Right atrium auricular region (tissue), 2 donors: ENCODE results near the gene COL23A1. TPM values are rescaled to one million over a fixed set of nuclear protein-coding genes. Genes with fewer than 3 reads are reported as not detected.

Experiments
- DNase-seq: peaks from one replicate; pipeline ENCODE4 v3.0.0-alpha.2; 2019; ENCODE audit warnings: low spot score
- H3K27ac ChIP-seq, 2 donors: fragments of 200-600 bp; sonication (generic); 1 replicate in 1 of 2; 2 replicates in 1 of 2; pipeline ENCODE4 v1.5.1; 2016 to 2019
- H3K27me3 ChIP-seq, 2 donors: fragments of 200-600 bp; sonication (generic); one replicate each; pipeline versions ENCODE4 v1.5.1 to v1.6.0; 2017 to 2019
- H3K36me3 ChIP-seq: fragments of 200-600 bp; sonication (generic); one replicate; pipeline ENCODE4 v1.5.1; 2016
- H3K4me1 ChIP-seq, 2 donors: fragments of 200-600 bp; sonication (generic); one replicate each; pipeline versions ENCODE4 v1.5.1 to v1.6.0; 2017 to 2019
- H3K4me3 ChIP-seq, 2 donors: fragments of 200-600 bp; sonication (generic); 1 replicate in 1 of 2; 2 replicates in 1 of 2; pipeline ENCODE4 v1.5.1; 2017 to 2019; ENCODE audit warnings: mild to moderate bottlenecking in 1 of 2, moderate library complexity in 1 of 2
- H3K9me3 ChIP-seq, 2 donors: fragments of 200-600 bp; sonication (generic); one replicate each; pipeline ENCODE4 v1.5.1; 2019
- total RNA-seq, 2 donors: library from RNA; depleted of rRNA; stranded (reverse); fragments of >200 nt; gene quantifications; one replicate each; pipeline ENCODE4 v1.1.0, GENCODE V29; 2016
- TF ChIP-seq, protein P1 (sequence below), 2 donors: fragments of 200-600 bp; sonication (generic); IDR thresholded peaks; one replicate each; pipeline ENCODE4 v1.5.1; 2019; ENCODE audit warnings: antibody characterized with exemption in 2 of 2

Gene COL23A1
- total RNA-seq, 2 donors from 2014 or later: 5.7 to 6.8 TPM

DNA sequence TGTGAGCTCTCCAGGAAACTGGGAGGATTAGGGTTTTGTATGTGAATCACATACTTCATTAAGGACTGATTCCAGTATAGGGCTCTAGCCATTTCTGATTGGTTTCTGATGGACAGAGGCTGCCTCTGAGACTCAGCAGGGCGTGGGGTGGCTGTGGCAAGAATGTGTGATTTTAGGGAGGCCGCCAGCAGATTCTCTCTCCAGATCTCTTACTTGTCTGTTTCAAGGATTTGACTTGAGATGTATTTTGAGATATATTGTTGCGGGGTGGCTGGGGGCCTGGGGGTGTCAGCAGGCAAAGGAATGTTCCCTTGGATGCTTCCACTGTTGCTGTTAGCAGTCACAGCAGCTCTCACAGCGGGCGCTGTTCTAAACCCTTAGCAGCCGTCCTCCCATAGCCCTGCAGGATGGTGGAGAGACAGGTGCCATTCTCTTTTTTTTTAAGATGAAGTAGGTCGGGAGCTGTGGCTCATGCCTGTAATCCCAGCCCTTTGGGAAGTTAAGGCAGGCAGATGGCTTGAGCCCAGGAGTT is 393.8 kb downstream of the COL23A1 start:
- Histone ChIP-seq H3K4me1 (no peaks in the 10 kb centered on the region), H3K9me3 (no peaks in the 10 kb centered on the region), H3K36me3 (no peaks in the 10 kb centered on the region), H3K27ac (no peak overlapping the region), H3K27me3 (no peaks in the 10 kb centered on the region), H3K4me3 (no peak overlapping the region)
- no peak for DNase-seq
- TF ChIP-seq, protein P1, sequence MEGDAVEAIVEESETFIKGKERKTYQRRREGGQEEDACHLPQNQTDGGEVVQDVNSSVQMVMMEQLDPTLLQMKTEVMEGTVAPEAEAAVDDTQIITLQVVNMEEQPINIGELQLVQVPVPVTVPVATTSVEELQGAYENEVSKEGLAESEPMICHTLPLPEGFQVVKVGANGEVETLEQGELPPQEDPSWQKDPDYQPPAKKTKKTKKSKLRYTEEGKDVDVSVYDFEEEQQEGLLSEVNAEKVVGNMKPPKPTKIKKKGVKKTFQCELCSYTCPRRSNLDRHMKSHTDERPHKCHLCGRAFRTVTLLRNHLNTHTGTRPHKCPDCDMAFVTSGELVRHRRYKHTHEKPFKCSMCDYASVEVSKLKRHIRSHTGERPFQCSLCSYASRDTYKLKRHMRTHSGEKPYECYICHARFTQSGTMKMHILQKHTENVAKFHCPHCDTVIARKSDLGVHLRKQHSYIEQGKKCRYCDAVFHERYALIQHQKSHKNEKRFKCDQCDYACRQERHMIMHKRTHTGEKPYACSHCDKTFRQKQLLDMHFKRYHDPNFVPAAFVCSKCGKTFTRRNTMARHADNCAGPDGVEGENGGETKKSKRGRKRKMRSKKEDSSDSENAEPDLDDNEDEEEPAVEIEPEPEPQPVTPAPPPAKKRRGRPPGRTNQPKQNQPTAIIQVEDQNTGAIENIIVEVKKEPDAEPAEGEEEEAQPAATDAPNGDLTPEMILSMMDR (IDR thresholded peaks at IDR 0.05): no peak

DNA sequence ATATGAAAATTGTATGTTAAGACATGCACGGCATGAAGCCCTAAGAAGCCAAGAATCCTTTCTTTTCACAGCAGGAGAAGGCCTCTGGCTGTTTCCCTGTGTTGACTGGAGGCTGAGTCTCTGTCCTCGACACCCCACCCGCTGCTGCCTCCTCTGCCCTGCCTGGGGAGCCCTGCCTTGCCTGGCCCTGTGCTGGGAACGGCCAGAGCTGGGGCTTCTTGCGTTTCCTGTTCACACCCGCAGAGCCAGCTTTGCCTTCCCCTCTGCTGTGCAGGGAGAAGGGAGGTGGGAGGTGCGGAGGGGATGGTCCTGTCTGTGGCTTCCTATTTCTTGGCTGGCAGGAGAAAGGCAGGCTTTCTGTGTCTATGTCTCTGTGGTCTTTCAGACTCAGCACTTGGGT is 396.2 kb downstream of the COL23A1 start:
- H3K36me3 ChIP-seq: no peaks in the 10 kb centered on the region
- H3K9me3 ChIP-seq: no peaks in the 10 kb centered on the region
- no peaks in the 10 kb centered on the region for H3K27me3 ChIP-seq
- TF ChIP-seq, protein P1 (IDR thresholded peaks at IDR 0.05): no peak
- no peak overlapping the region for H3K27ac ChIP-seq
- DNase-seq: no peak
- H3K4me1 ChIP-seq: no peaks in the 10 kb centered on the region
- H3K4me3 ChIP-seq: no peak overlapping the region

DNA sequence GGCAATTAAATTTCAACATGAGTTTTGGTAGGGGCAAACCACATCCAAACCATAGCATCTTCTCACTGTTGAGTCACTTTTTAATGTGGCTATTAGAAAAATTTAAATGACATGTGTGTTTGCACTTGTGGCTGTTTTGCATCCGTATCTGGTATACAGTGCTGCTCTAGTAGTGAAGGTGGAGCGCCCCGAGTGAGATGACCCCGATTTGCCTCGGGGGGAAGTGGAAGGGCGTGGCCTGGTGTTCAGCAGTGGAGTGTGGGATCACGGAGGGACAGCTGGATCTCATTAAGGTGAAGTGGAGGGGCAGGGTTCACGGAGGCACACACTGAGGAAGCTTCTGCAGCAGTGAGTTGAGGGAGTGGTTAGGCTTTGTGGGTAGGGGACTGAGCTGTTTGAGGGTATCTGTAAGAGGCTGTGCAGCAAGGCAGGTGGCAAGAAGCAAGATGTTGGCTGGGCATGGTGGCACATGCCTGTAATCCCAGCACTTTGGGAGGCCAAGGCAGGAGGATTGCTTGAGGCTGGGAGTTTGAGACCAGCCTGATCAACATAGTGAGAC is 396.9 kb downstream of the COL23A1 start:
- H3K27me3 ChIP-seq: no peaks in the 10 kb centered on the region
- DNase-seq: no peak
- no peaks in the 10 kb centered on the region for H3K36me3 ChIP-seq
- no peaks in the 10 kb centered on the region for H3K4me1 ChIP-seq
- no peaks in the 10 kb centered on the region for H3K9me3 ChIP-seq
- H3K27ac ChIP-seq: no peak overlapping the region
- H3K4me3 ChIP-seq: no peak overlapping the region
- TF ChIP-seq, protein P1 (IDR thresholded peaks at IDR 0.05): no peak

DNA sequence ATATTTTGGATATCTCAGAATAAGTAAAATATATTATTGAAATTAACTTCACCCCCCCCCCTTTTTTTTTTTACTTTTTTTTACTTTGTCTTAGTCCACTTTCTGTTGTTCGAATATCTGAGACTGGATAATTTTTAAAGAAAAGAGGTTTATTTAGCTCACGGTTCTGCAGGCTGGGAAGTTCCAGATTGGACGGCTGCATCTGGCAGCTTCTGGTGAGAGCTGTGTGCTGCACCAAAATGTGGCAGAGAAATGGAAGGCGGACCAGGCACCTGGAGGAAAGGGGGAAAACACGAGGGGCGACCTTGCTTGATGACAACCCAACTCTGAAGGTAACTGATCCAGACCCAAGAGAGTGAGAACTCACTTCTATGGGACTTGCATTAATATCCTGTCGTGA is 397.4 kb downstream of the COL23A1 start:
- Histone ChIP-seq H3K27me3 (no peaks in the 10 kb centered on the region), H3K4me1 (no peaks in the 10 kb centered on the region)

DNA sequence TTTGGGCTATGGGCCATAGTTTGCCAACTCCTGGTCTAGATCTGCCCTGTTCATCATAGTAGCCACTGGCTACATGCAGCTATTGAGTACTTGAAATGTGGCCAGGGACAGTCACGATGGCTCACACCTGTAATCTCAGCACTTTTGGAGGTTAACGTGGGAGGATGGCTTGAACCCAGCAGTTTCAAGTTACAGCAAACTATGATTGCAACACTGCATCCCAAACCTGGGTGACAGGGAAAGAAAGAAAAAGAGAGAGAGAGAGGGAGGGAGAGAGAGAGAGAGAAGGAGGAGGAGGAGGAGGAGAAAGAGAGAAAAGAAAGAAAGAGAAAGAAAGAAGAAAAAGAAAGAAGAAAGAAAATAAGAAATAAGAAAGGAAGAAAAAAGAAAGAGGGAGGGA is 397.9 kb downstream of the COL23A1 start:
- no peak for DNase-seq
- Histone ChIP-seq H3K27ac (no peak overlapping the region), H3K27me3 (no peaks in the 10 kb centered on the region), H3K36me3 (no peaks in the 10 kb centered on the region), H3K9me3 (no peaks in the 10 kb centered on the region), H3K4me3 (no peak overlapping the region), H3K4me1 (no peaks in the 10 kb centered on the region)
- TF ChIP-seq, protein P1 (IDR thresholded peaks at IDR 0.05): no peak

More for the DNA sequence above, 397.4 kb downstream of the COL23A1 start:
- Histone ChIP-seq H3K27ac (no peak overlapping the region), H3K9me3 (no peaks in the 10 kb centered on the region), H3K36me3 (no peaks in the 10 kb centered on the region), H3K4me3 (no peak overlapping the region)
- no peak for DNase-seq
- TF ChIP-seq, protein P1 (IDR thresholded peaks at IDR 0.05): no peak

DNA sequence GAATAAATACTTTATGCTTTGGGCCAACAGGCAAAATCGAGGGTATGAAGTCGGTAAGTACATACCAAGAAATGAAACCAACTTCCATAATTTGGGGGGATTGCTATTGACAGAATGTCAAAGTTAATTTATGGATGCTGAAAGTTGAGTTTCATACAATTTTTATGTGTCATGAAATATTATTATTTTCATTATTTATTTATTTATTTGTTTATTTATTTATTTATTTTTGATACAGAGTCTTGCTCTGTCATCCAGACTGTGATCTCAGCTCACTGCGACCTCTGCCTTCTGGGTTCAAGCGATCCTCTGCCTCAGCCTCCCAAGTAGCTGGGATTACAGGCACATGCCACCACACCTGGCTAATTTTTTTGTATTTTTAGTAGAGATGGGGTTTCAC is 398.5 kb downstream of the COL23A1 start:
- no peak for DNase-seq
- TF ChIP-seq, protein P1 (IDR thresholded peaks at IDR 0.05): no peak
- no peak overlapping the region for H3K27ac ChIP-seq
- H3K36me3 ChIP-seq: no peaks in the 10 kb centered on the region
- H3K9me3 ChIP-seq: no peaks in the 10 kb centered on the region
- H3K4me3 ChIP-seq: no peak overlapping the region
- no peaks in the 10 kb centered on the region for H3K4me1 ChIP-seq
- no peaks in the 10 kb centered on the region for H3K27me3 ChIP-seq
